Endothelial cell of umbilical vein (primary cell): ENCODE results near the gene PPFIA1.

Experiments
- CTCF ChIP-seq, 2 donors: IDR thresholded peaks; 1 replicate in 1 of 2; 2 replicates in 1 of 2; pipeline ENCODE4 v1.5.1; 2011; ENCODE audit warnings: low read length in 2 of 2, mild to moderate bottlenecking in 2 of 2, moderate library complexity in 2 of 2, control low read depth in 1 of 2, inconsistent platforms in 1 of 2, low read depth in 1 of 2; ENCODE audit not compliant: insufficient read depth in 1 of 2; ENCODE audit errors: extremely low read depth in 1 of 2
- EZH2 ChIP-seq: IDR thresholded peaks from 2 replicates; pipeline ENCODE4 v1.6.1; 2012; ENCODE audit warnings: borderline replicate concordance, low read depth, mild to moderate bottlenecking, moderate library complexity, low read length, inconsistent platforms; ENCODE audit not compliant: severe bottlenecking
- MAX ChIP-seq: IDR thresholded peaks from 2 replicates; pipeline ENCODE4 v1.6.1; 2011; ENCODE audit not compliant: insufficient read depth, insufficient read length
- POLR2AphosphoS5 ChIP-seq: IDR thresholded peaks from 2 replicates; pipeline ENCODE4 v1.6.1; 2012; ENCODE audit warnings: low read depth, mild to moderate bottlenecking, control low read depth, low read length, moderate library complexity; ENCODE audit not compliant: insufficient read depth

GRCh38 chr11:70343636-70344035 lies 73.1 kb downstream of the PPFIA1 start:
- TF ChIP-seq EZH2 = no peak
- TF ChIP-seq CTCF (IDR thresholded peaks at IDR 0.05; ENCODE audit: extremely low read depth in 1 of 2, insufficient read depth in 1 of 2, low read depth in 1 of 2, low read length in 2 of 2) = no peak
- no peak for TF ChIP-seq MAX
- no peak for TF ChIP-seq POLR2AphosphoS5
